PC-9 (cell line): ENCODE measurements around the gene DSTYK. TPM values are rescaled to one million over a fixed set of nuclear protein-coding genes. Genes with fewer than 3 reads are reported as not detected.
A peak's percentile ranks its signal among the peaks of the same experiment; 100 is the strongest.

ENCODE experiments used
- BruUV-seq: library from RNA; stranded (reverse); fragments of 400-500 nt; replicated peaks from 2 replicates; lab custom pipeline; 2021; lab: Mats Ljungman, UMichigan
- CTCF ChIA-PET: fragments of 300-600 bp; sonication (Branson Sonifier 250); formaldehyde crosslinking; loops from one replicate; lab custom pipeline; 2022; ENCODE audit warnings: antibody characterized with exemption; lab: Charles Lee
- POLR2A ChIA-PET: fragments of 300-600 bp; sonication (Branson Sonifier 250); formaldehyde crosslinking; loops from one replicate; lab custom pipeline; 2022; ENCODE audit warnings: antibody characterized with exemption; ENCODE audit not compliant: unreplicated experiment; lab: Charles Lee
- DNase-seq, 2 experiments: peaks; one replicate each; pipeline versions ENCODE4 v3.0.0 to v3.0.0-alpha.2; 2015 to 2022; ENCODE audit warnings: mixed read lengths in 1 of 2
- H2AFZ ChIP-seq: fragments of 200-600 bp; sonication (generic); 2 replicates; pipeline ENCODE4 v1.8.1; 2017; ENCODE audit warnings: antibody characterized with exemption
- H3F3A ChIP-seq: fragments of 200-600 bp; sonication (generic); 2 replicates; pipeline ENCODE4 v1.8.1; 2017; ENCODE audit warnings: antibody characterized with exemption, mild to moderate bottlenecking, low read depth; ENCODE audit not compliant: insufficient read depth
- H3K27ac ChIP-seq: fragments of 200-600 bp; sonication (generic); 2 replicates; pipeline ENCODE4 v1.6.1; 2016; ENCODE audit warnings: mixed run types
- H3K27me3 ChIP-seq: fragments of 200-600 bp; sonication (generic); 2 replicates; pipeline ENCODE4 v1.6.1; 2016; ENCODE audit warnings: low read depth, mixed run types; ENCODE audit not compliant: insufficient read depth
- H3K36me3 ChIP-seq: fragments of 200-600 bp; sonication (generic); 2 replicates; pipeline ENCODE4 v1.6.1; 2016; ENCODE audit warnings: low read depth, mixed run types
- H3K4me1 ChIP-seq: fragments of 200-600 bp; sonication (generic); replicated peaks from 2 replicates; pipeline ENCODE4 v1.6.1; 2016; ENCODE audit warnings: mixed run types; ENCODE audit not compliant: insufficient read depth
- H3K4me2 ChIP-seq: fragments of 200-600 bp; sonication (generic); 2 replicates; pipeline ENCODE4 v1.6.1; 2017; ENCODE audit warnings: mixed run types
- H3K4me3 ChIP-seq: fragments of 200-600 bp; sonication (generic); 2 replicates; pipeline ENCODE4 v1.6.1; 2016; ENCODE audit warnings: mixed run types
- H3K79me2 ChIP-seq: fragments of 200-600 bp; sonication (generic); 2 replicates; pipeline ENCODE4 v1.6.1; 2017; ENCODE audit warnings: low read depth, mixed run types
- H3K9me2 ChIP-seq: fragments of 200-600 bp; sonication (generic); 2 replicates; pipeline ENCODE4 v1.8.1; 2017; ENCODE audit warnings: mild to moderate bottlenecking; ENCODE audit not compliant: insufficient read depth
- H3K9me3 ChIP-seq: fragments of 200-600 bp; sonication (generic); 2 replicates; pipeline ENCODE4 v1.8.1; 2016; ENCODE audit warnings: low read depth; ENCODE audit not compliant: insufficient read depth
- H4K20me1 ChIP-seq: fragments of 200-600 bp; sonication (generic); 2 replicates; pipeline ENCODE4 v1.8.1; 2017; ENCODE audit not compliant: insufficient read depth
- EZH2 ChIP-seq: fragments of 200-600 bp; sonication (generic); IDR thresholded peaks from 2 replicates; pipeline ENCODE4 v1.8.0; 2017; ENCODE audit warnings: antibody characterized with exemption, low read depth
- intact Hi-C: fragments of 100-400 bp; cut with micrococcal nuclease; formaldehyde crosslinking; loops from one replicate; pipeline ENCODE4 v1.10.0; 2022; ENCODE audit not compliant: unreplicated experiment
- total RNA-seq: library from RNA; stranded (reverse); gene quantifications from 2 replicates; pipeline ENCODE4 v1.2.3, GENCODE V29; 2021
- TF ChIP-seq, protein P1 (sequence below): fragments of 200-600 bp; sonication (generic); conservative IDR thresholded peaks from 2 replicates; pipeline ENCODE4 v1.6.1; 2017; ENCODE audit warnings: mixed run types, antibody characterized with exemption, mild to moderate bottlenecking, moderate library complexity

DSTYK gene
- total RNA-seq, 1 experiment from 2014 or later, result 8.1 TPM

- Histone ChIP-seq H3K4me1 (peaks cover 11% of the 10 kb centered on the region), H3K4me3 (no peak overlapping the region), H3K9me2 (no peaks in the 10 kb centered on the region), H3K9me3 (no peaks in the 10 kb centered on the region), H2AFZ (no peak overlapping the region), H3K79me2 (no peaks in the 10 kb centered on the region), H3K36me3 (no peaks in the 10 kb centered on the region), H3F3A (peaks cover 6% of the 10 kb centered on the region; the same call in 1 of the 2 replicates), H3K27ac (no peak overlapping the region), H3K4me2 (peak overlapping the region; percentile 23), H4K20me1 (no peaks in the 10 kb centered on the region), H3K27me3 (no peaks in the 10 kb centered on the region)
- no TSS peak for BruUV-seq
- no peak for TF ChIP-seq EZH2
- TF ChIP-seq, protein P1, sequence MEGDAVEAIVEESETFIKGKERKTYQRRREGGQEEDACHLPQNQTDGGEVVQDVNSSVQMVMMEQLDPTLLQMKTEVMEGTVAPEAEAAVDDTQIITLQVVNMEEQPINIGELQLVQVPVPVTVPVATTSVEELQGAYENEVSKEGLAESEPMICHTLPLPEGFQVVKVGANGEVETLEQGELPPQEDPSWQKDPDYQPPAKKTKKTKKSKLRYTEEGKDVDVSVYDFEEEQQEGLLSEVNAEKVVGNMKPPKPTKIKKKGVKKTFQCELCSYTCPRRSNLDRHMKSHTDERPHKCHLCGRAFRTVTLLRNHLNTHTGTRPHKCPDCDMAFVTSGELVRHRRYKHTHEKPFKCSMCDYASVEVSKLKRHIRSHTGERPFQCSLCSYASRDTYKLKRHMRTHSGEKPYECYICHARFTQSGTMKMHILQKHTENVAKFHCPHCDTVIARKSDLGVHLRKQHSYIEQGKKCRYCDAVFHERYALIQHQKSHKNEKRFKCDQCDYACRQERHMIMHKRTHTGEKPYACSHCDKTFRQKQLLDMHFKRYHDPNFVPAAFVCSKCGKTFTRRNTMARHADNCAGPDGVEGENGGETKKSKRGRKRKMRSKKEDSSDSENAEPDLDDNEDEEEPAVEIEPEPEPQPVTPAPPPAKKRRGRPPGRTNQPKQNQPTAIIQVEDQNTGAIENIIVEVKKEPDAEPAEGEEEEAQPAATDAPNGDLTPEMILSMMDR, result no peak
- POLR2A ChIA-PET, result interaction anchor here (0.9 kb wide), 1 partner anchor 177 kb away, joined by 4 read pairs; the partner anchor contains the start of gene NUAK2
- DNase-seq, result peak in 1 of 2 experiments; percentile 46
- CTCF ChIA-PET, result interaction anchor here (0.5 to 0.6 kb wide), 4 partner anchors 28 to 341 kb away, joined by 3 to 4 read pairs (median 4); partner anchors contain the start of gene TMCC2
- intact Hi-C loops, result no loop called here
These were observed 66.8 kb downstream of the DSTYK start for GRCh38 chr1:205144751-205145150.

DNA sequence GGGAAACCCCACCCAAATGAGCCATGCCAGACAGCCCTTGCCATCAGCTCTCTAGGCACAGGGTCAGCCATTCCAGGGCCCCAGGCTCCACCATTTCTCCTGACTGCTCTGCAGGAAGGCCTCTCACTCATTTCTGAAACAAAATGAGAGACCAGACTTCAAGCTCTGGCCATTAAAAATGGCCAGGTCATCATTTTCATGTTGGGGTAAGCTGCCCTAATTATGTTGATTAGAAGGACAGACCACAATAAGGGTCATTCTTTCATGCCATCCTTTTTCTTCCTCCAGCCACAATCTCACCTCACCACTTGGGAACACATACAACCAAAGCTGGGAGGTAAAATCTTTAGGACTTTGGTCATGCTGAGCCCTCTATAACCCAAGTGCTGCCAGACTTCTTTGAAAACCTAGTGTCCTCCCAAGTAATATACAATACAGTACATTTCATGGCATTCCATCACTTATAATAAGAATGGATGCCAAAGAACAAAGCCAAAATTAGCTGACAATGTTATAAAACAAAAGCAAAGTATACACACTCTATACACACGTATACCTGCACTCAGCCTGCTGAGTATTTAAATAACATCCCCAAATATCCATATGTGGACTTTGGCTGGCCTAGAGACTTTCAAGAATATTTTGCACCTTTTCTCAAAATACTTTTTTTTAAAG is 67.3 kb downstream of the DSTYK start:
- no peaks in the 10 kb centered on the region for H3K9me2 ChIP-seq
- H3K4me2 ChIP-seq, result 0 out of 2 replicates have a peak overlapping the region, but pooled peaks have one; percentile 23
- no peaks in the 10 kb centered on the region for H3K9me3 ChIP-seq
- POLR2A ChIA-PET, result interaction anchor here (0.6 to 0.9 kb wide), 2 partner anchors 88 to 177 kb away, joined by 4 read pairs; partner anchors contain the start of gene NUAK2
- peaks cover 11% of the 10 kb centered on the region for H3K4me1 ChIP-seq
- no peak overlapping the region for H3K4me3 ChIP-seq
- no peaks in the 10 kb centered on the region for H3K27me3 ChIP-seq
- H3K79me2 ChIP-seq, result no peaks in the 10 kb centered on the region
- CTCF ChIA-PET, result interaction anchor here (0.5 to 0.6 kb wide), 4 partner anchors 28 to 341 kb away, joined by 3 to 4 read pairs (median 4); partner anchors contain the start of gene TMCC2
- H4K20me1 ChIP-seq, result no peaks in the 10 kb centered on the region
- H3F3A ChIP-seq, result peaks cover 6% of the 10 kb centered on the region; the same call in 1 of the 2 replicates
- no peak for DNase-seq
- no peak overlapping the region for H3K27ac ChIP-seq
- H2AFZ ChIP-seq, result no peak overlapping the region
- no peak for TF ChIP-seq EZH2
- TF ChIP-seq, protein P1, result no peak
- no TSS peak for BruUV-seq
- H3K36me3 ChIP-seq, result no peaks in the 10 kb centered on the region
- intact Hi-C loops, result no loop called here

DNA sequence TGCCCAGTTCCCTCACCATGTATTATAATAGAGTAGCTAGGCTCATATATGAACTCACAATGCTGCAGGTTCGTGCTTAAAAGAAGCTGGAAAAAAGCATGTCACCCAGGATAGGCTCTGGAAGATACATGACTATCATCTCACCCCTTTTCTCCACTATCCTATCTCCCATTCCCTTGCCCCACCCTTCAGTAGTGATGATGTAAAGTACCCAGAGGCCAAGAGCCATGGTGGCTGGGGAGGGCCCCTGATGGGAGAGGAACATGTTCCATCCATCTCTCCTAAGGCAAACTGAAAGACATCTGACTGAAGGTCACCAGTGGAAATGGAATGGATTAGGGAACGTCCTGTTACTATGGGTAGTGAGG is 69.4 kb downstream of the DSTYK start:
- Histone ChIP-seq H3K27ac (no peak overlapping the region), H3K9me2 (no peaks in the 10 kb centered on the region), H3K27me3 (no peaks in the 10 kb centered on the region), H2AFZ (0 out of 2 replicates have a peak overlapping the region, but pooled peaks have one; percentile 18), H3K4me1 (peaks cover 11% of the 10 kb centered on the region), H3K79me2 (no peaks in the 10 kb centered on the region), H3K36me3 (no peaks in the 10 kb centered on the region), H4K20me1 (no peaks in the 10 kb centered on the region), H3F3A (peaks cover 6% of the 10 kb centered on the region; the same call in 1 of the 2 replicates), H3K4me3 (no peak overlapping the region), H3K9me3 (no peaks in the 10 kb centered on the region), H3K4me2 (peak overlapping the region; percentile 50; the same call in 1 of the 2 replicates)
- no peak for DNase-seq
- TF ChIP-seq, protein P1, result no peak
- no peak for TF ChIP-seq EZH2
- intact Hi-C loops, result no loop called here
- no TSS peak for BruUV-seq
- CTCF ChIA-PET, result interaction anchor here (1.0 to 1.4 kb wide), 3 partner anchors 23 to 165 kb away, joined by 3 to 6 read pairs (median 4); no protein-coding TSS in a partner anchor
- POLR2A ChIA-PET, result no interaction called here
